Measurements from ENCODE around the gene MFAP2.

The MFAP2 gene

DNA sequence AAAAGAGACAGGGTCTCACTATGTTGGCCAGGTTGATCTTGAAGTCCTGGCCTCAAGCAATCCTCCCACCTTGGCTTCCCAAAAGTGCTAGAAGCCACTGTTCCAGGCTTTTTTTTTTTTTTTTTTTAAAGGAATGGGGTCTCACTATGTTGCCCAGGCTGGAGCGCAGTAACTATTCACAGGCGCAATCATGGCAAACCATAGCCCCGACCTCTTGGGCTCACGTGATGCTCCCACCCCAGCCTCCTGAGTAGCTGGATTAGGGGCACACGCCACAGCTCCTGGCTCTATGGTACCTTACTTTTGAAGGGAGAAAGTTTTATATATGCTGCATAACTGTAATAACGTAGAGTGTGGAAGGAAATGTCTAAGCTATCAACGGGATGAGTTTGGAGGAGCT lies 37.0 kb upstream of the MFAP2 start:
- H3K9ac ChIP-seq (ENCODE audit: low read length): no peak overlapping the region
- H3K27me3 ChIP-seq (ENCODE audit: control insufficient read depth, insufficient read depth, low read length): no peaks in the 10 kb centered on the region
- no peak overlapping the region for H3K4me3 ChIP-seq (ENCODE audit: low read depth, low read length)
- no peak overlapping the region for H3K27ac ChIP-seq (ENCODE audit: low read depth, low read length)
- peaks cover 38% of the 10 kb centered on the region for H3K4me1 ChIP-seq (ENCODE audit: control insufficient read depth, insufficient read depth, low read length)
- H3K36me3 ChIP-seq (ENCODE audit: control insufficient read depth, insufficient read depth, low read length): peaks cover 44% of the 10 kb centered on the region
- no peaks in the 10 kb centered on the region for H3K9me3 ChIP-seq (ENCODE audit: control insufficient read depth, insufficient read depth, low read depth, low read length)

DNA sequence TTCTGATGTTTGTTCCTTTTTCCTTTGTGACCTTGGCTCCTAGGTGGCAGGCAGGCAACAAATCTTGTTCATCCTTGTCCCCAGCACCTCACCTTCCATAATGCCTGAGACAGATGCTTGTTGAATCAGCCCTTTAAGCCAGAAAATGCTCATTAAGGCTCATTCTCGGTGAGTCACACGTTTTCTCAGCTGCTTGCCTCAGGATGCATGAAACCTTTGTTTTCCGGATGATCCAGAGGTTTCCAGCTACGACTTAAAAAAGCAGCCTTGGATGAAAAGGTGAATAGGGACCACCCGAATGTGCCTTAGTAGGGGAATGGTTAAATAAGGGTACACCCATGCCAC lies 35.9 kb upstream of the MFAP2 start:
- Histone ChIP-seq H3K27me3 (ENCODE audit: control insufficient read depth, insufficient read depth, low read length) (no peaks in the 10 kb centered on the region), H3K27ac (ENCODE audit: low read depth, low read length) (peak overlapping the region; percentile 59; the same call in 1 of the 2 replicates), H3K4me3 (ENCODE audit: low read depth, low read length) (no peak overlapping the region; the same call in 1 of the 2 replicates), H3K36me3 (ENCODE audit: control insufficient read depth, insufficient read depth, low read length) (peaks cover 33% of the 10 kb centered on the region), H3K9me3 (ENCODE audit: control insufficient read depth, insufficient read depth, low read depth, low read length) (no peaks in the 10 kb centered on the region), H3K4me1 (ENCODE audit: control insufficient read depth, insufficient read depth, low read length) (peaks cover 43% of the 10 kb centered on the region), H3K9ac (ENCODE audit: low read length) (peak overlapping the region; percentile 67)

DNA sequence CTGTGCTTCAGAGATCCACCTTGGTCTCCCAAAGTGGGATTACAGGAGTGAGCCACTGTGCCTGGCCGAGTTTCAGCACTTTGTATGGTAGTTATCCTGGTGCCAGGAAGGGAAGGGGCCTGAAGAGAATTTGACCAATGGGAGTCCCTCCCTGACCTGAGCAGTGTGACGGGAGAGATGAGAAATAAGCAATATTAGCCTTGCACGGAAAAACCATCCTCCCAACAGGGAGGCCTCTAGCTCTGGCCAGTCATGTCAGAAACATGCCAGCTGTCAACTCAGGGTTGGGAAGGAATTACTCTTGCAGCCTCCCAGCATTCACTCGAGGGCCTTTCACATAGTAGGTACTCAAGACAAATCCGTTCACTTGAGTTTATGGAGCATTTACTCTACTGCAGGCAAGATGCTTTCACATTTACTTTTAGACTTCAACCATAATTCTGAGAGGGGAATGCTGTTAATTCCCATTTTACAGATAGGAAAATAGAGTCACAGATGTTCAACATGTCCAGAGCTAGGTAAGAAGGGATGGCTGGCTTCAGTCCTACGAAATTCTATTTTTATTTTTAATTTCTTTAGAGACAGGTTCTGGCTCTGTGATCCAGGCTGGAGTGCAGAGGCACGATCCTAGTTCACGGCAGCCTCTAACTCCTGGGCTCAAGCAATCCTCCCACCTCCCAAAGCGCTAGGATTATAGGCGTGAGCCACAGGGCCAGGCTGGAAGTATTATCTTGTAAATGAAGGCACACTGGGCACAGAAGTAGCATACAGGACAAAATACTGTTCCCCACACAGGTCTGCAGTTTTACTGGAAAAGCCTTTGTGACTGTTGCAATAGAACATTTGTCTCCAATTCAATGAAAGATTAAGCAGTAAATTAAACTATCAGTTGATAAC lies 34.5 kb upstream of the MFAP2 start:
- Histone ChIP-seq H3K27ac (ENCODE audit: low read depth, low read length) (peak overlapping the region; percentile 22; the same call in 1 of the 2 replicates), H3K36me3 (ENCODE audit: control insufficient read depth, insufficient read depth, low read length) (peaks cover 19% of the 10 kb centered on the region), H3K4me3 (ENCODE audit: low read depth, low read length) (peak overlapping the region; percentile 8; the same call in 1 of the 2 replicates), H3K27me3 (ENCODE audit: control insufficient read depth, insufficient read depth, low read length) (no peaks in the 10 kb centered on the region), H3K4me1 (ENCODE audit: control insufficient read depth, insufficient read depth, low read length) (peaks cover 52% of the 10 kb centered on the region), H3K9ac (ENCODE audit: low read length) (no peak overlapping the region), H3K9me3 (ENCODE audit: control insufficient read depth, insufficient read depth, low read depth, low read length) (no peaks in the 10 kb centered on the region)

DNA sequence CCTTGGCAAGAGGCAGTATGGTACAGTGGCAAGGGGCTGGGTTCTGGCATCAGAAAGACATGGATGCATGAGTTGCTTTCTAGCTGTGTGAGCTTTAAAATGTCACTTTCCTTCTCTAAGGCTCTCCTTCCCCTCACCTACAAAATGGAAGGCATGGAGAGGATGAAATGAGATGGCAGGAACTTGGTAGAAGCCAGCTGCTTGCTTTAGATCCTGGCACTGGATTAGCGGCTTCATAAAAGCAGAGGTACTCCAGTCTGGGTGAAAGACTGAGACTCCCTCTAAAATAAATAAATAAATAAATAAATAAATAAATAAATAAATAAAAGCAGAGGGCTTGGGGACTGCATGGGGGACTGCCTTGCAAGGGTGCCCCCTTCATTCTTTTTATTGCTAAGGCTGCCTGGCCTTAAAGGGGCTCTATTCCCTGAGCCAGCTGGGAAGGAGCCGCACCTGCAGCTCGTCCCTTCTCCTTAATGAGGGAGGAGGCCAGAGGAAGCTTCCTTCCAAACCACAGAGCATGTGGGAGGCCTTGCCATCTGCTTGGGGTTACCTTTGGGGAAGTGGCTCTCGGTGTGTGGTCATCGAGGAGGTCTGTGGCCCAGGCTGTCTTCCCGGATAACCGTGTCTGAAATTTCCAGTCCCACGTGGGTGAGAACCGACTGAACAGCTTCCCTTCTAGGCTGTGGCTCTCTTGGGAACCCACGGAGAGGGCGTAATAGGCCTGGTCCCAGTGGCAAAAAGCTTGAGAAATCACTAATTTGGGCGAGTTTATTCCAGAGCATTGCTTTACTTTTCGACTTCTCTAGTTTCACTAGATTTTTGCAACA lies 33.3 kb upstream of the MFAP2 start:
- peaks cover 57% of the 10 kb centered on the region for H3K4me1 ChIP-seq (ENCODE audit: control insufficient read depth, insufficient read depth, low read length)
- H3K9me3 ChIP-seq (ENCODE audit: control insufficient read depth, insufficient read depth, low read depth, low read length): no peaks in the 10 kb centered on the region
- H3K9ac ChIP-seq (ENCODE audit: low read length): no peak overlapping the region
- H3K4me3 ChIP-seq (ENCODE audit: low read depth, low read length): no peak overlapping the region
- no peak overlapping the region for H3K27ac ChIP-seq (ENCODE audit: low read depth, low read length)
- no peaks in the 10 kb centered on the region for H3K27me3 ChIP-seq (ENCODE audit: control insufficient read depth, insufficient read depth, low read length)
- H3K36me3 ChIP-seq (ENCODE audit: control insufficient read depth, insufficient read depth, low read length): peaks cover 7% of the 10 kb centered on the region

DNA sequence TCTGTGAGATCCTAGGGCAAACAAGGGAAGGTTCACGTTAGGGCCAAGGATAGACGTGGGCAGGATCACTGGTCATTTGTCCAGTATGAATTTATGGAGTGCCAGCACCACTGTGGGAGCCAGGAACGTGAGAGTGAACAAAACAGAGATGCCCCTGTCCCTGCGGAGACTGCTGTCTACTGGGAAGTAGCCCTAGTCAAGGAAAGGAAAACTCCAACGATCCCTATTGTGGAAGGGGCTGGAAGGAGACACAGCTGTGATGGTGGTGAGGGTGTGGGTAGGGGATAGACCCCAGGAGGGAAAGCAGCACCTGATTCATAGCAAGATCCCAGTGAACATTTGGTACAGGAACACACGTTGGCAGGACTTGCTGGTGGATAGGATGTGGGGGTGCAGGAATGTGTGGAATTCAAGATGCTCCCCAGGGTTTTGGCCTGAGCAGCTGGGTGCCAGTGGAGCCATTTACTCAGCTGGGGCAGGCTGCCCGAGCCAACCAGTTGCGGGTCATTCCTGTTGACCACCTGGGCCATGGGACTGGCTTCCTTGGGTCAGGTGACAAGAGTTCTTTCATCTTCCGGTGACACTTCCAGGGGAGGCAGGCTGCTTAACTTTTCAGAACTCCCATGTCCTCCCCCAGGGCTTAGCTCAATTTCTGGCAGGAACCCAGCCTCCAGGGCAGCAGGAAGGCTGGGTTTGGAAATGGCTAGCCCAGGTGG lies 32.5 kb upstream of the MFAP2 start:
- Histone ChIP-seq H3K27ac (ENCODE audit: low read depth, low read length) (no peak overlapping the region), H3K27me3 (ENCODE audit: control insufficient read depth, insufficient read depth, low read length) (no peaks in the 10 kb centered on the region), H3K4me3 (ENCODE audit: low read depth, low read length) (peak overlapping the region; percentile 87; the same call in 1 of the 2 replicates), H3K9ac (ENCODE audit: low read length) (peak overlapping the region; percentile 13), H3K4me1 (ENCODE audit: control insufficient read depth, insufficient read depth, low read length) (peaks cover 57% of the 10 kb centered on the region), H3K9me3 (ENCODE audit: control insufficient read depth, insufficient read depth, low read depth, low read length) (no peaks in the 10 kb centered on the region), H3K36me3 (ENCODE audit: control insufficient read depth, insufficient read depth, low read length) (peaks cover under 1% of the 10 kb centered on the region)

DNA sequence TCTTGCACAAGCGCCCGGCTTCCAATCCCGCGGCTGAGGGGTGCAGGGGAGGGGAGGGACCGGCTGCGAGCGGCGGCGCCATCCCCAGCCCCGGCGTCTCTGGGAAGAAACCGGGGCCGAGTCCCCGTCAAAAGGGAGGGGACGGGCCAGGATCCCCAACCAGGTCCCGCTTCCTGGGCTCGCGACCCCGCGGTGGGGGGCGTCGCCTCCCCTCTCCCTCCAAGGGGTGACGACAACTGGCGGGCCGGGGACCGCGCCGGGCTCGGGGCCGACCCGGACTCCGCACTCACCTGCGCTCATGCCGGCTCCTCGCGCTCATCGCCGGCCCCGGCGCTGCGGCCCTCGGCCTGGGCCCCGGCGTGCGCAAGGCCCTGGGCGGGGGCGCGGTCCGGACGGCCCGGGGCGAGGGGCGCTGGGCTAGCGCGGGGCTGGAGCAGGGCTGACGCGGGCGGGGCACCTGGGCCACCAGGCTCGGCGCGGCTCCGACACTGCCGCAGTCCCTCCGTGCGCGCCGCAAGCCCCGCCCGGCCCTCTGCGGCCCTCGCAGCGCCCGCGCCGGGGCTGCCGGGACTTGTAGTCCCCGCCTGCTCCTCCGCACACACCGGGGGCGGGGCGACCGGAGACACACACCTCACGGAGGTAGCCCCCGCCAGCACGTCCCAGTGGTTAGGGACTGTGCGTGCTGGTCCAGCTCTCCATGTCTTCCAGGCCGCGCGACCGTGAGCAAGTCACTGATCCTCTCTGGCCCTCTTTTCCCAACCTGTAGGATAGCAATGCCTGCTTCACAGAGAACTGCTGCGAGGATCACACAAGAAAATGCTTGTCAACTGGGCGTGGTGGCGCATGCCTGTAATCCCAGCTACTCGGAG lies 31.3 kb upstream of the MFAP2 start, which contains the start of gene ATP13A2:
ATP13A2 (minus strand) TSS at position 490 of the 869 bp plus-strand sequence; CDS start at position 300, 190 bp downstream.
- Histone ChIP-seq H3K27ac (ENCODE audit: low read depth, low read length) (no peak within 1 kb of the TSS), H3K9ac (ENCODE audit: low read length) (peak within 1 kb of the TSS; percentile 65)

DNA sequence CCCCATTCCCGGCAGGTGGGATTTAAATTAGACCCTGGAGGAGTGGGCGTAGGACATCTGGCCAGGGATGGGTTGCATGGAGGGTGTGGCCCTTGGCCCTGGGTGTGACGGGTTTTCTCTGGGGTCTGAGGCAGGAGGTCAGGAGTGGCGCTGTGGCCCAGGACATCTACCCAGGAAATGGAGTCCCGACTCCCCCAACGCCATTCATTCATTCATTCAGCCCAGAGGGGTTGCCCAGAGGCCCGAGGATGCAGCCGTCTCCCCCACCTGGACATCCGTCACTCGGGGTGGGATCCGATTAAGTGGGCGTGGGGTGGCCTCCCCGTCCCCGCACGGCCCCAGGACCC lies 30.6 kb upstream of the MFAP2 start:
- Histone ChIP-seq H3K36me3 (ENCODE audit: control insufficient read depth, insufficient read depth, low read length) (no peaks in the 10 kb centered on the region), H3K9me3 (ENCODE audit: control insufficient read depth, insufficient read depth, low read depth, low read length) (no peaks in the 10 kb centered on the region), H3K27me3 (ENCODE audit: control insufficient read depth, insufficient read depth, low read length) (no peaks in the 10 kb centered on the region), H3K9ac (ENCODE audit: low read length) (no peak overlapping the region), H3K27ac (ENCODE audit: low read depth, low read length) (no peak overlapping the region), H3K4me3 (ENCODE audit: low read depth, low read length) (peak overlapping the region; percentile 87), H3K4me1 (ENCODE audit: control insufficient read depth, insufficient read depth, low read length) (peaks cover 56% of the 10 kb centered on the region)

More for the DNA sequence above, 31.3 kb upstream of the MFAP2 start, which contains the start of gene ATP13A2:
- H3K4me3 ChIP-seq (ENCODE audit: low read depth, low read length): peak within 1 kb of the TSS; percentile 87
- H3K27me3 ChIP-seq (ENCODE audit: control insufficient read depth, insufficient read depth, low read length): no peaks in the 10 kb centered on the region
- H3K4me1 ChIP-seq (ENCODE audit: control insufficient read depth, insufficient read depth, low read length): peaks cover 62% of the 10 kb centered on the region
- no peaks in the 10 kb centered on the region for H3K9me3 ChIP-seq (ENCODE audit: control insufficient read depth, insufficient read depth, low read depth, low read length)
- H3K36me3 ChIP-seq (ENCODE audit: control insufficient read depth, insufficient read depth, low read length): no peaks in the 10 kb centered on the region

DNA sequence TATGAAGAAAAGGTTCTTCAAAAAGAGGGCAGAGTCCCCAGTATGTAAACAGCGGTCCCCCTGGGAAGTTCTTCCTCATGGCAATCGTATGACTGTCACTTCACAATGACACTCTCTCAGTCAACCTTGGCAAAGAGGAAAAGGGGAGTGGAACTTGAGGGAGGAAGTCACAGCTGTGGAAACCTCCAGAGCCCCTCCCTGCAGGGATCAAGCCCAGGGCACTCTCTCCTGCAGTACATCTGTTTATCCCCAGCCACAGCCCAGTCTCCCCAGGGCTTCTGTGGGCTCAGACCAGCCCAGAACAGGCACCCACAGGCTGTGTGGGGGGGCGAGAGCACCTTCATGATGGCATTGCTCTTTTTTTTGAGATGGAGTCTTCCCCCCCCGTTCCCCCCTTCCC lies 29.3 kb upstream of the MFAP2 start:
- H3K9me3 ChIP-seq (ENCODE audit: control insufficient read depth, insufficient read depth, low read depth, low read length): no peaks in the 10 kb centered on the region

DNA sequence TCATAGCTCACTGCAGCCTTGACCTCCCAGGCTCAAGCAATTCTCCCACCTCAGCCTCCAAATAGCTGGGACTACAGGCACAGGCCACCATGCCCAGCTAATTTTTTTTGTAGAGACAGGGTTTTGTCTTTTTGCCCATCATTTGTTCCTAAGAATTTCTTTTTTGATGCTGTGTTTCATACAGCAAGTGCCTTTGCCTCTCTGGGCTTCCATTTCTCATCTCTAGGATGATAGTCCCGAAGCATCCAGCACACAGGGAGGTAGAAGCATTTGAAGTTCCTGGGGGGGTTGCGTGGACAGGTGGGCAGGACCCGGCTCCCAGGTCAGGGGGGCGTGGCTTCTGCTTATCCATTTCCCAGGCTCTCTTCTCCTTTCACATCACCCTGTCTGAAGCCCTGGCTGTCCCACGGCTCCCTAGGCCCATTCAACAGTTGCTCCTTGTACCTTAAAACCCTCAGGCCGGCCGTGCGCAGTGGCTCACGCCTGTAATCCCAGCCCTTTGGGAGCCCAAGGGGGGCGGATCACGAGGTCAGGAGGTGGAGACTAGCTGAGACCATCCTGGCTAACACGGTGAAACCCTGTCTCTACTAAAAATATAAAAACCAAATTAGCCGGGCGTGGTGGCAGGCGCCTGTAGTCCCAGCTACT lies 27.9 kb upstream of the MFAP2 start:
- Histone ChIP-seq H3K9me3 (ENCODE audit: control insufficient read depth, insufficient read depth, low read depth, low read length) (no peaks in the 10 kb centered on the region), H3K36me3 (ENCODE audit: control insufficient read depth, insufficient read depth, low read length) (peaks cover 17% of the 10 kb centered on the region), H3K27ac (ENCODE audit: low read depth, low read length) (no peak overlapping the region), H3K4me3 (ENCODE audit: low read depth, low read length) (no peak overlapping the region), H3K9ac (ENCODE audit: low read length) (no peak overlapping the region), H3K27me3 (ENCODE audit: control insufficient read depth, insufficient read depth, low read length) (no peaks in the 10 kb centered on the region), H3K4me1 (ENCODE audit: control insufficient read depth, insufficient read depth, low read length) (peaks cover 33% of the 10 kb centered on the region)

More for the DNA sequence above, 29.3 kb upstream of the MFAP2 start:
- peaks cover 44% of the 10 kb centered on the region for H3K4me1 ChIP-seq (ENCODE audit: control insufficient read depth, insufficient read depth, low read length)
- no peaks in the 10 kb centered on the region for H3K27me3 ChIP-seq (ENCODE audit: control insufficient read depth, insufficient read depth, low read length)
- no peak overlapping the region for H3K27ac ChIP-seq (ENCODE audit: low read depth, low read length)
- H3K9ac ChIP-seq (ENCODE audit: low read length): no peak overlapping the region
- H3K36me3 ChIP-seq (ENCODE audit: control insufficient read depth, insufficient read depth, low read length): peaks cover 7% of the 10 kb centered on the region
- no peak overlapping the region for H3K4me3 ChIP-seq (ENCODE audit: low read depth, low read length)
